Measurements from ENCODE around the gene CNP.

DNA sequence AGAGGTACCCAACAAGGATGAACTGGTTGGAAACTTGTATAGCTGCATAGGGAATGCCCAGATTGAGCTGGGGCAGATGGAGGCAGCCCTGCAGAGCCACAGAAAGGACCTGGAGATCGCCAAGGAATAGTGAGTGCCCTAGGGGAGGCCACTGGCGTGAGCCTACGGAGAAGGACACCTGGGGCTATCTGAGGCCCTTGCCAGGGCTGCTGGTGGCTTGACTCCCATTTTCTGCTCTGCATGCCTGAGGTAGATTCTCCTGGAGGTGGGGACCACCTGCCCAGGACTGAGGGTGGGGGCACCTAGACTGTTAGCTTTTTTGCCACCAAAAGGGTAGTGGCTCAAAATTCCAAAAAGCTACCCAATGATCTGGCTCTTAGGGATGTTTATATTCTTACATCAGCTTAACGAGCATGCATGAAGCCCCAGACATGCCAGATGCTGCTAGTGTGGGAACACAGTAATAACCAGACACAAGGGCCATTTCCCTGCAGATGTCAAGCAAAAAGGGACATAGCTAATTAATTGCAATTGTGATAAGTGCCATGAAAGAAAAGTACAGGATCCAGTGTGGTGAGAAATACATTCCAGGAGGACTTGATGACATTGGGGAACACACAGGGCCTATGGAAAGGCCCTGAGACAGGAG lies 27.4 kb upstream of the CNP start:
- TF ChIP-seq, protein P1, sequence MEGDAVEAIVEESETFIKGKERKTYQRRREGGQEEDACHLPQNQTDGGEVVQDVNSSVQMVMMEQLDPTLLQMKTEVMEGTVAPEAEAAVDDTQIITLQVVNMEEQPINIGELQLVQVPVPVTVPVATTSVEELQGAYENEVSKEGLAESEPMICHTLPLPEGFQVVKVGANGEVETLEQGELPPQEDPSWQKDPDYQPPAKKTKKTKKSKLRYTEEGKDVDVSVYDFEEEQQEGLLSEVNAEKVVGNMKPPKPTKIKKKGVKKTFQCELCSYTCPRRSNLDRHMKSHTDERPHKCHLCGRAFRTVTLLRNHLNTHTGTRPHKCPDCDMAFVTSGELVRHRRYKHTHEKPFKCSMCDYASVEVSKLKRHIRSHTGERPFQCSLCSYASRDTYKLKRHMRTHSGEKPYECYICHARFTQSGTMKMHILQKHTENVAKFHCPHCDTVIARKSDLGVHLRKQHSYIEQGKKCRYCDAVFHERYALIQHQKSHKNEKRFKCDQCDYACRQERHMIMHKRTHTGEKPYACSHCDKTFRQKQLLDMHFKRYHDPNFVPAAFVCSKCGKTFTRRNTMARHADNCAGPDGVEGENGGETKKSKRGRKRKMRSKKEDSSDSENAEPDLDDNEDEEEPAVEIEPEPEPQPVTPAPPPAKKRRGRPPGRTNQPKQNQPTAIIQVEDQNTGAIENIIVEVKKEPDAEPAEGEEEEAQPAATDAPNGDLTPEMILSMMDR (IDR thresholded peaks at IDR 0.05), result no peak
- no peak for TF ChIP-seq POLR2AphosphoS5 (IDR thresholded peaks at IDR 0.05; ENCODE audit: insufficient read depth in 1 of 2, low read depth in 1 of 2)
- TF ChIP-seq POLR2A (IDR thresholded peaks at IDR 0.05), result no peak

Data from vagina (tissue), 2 donors.